T1000 (cell line): ENCODE measurements around the gene RNF11.

ENCODE experiments used
- DNase-seq: peaks from one replicate; lab custom pipeline; 2025; ENCODE audit warnings: mixed read lengths; lab: John Stamatoyannopoulos, UW

The RNF11 gene

DNA sequence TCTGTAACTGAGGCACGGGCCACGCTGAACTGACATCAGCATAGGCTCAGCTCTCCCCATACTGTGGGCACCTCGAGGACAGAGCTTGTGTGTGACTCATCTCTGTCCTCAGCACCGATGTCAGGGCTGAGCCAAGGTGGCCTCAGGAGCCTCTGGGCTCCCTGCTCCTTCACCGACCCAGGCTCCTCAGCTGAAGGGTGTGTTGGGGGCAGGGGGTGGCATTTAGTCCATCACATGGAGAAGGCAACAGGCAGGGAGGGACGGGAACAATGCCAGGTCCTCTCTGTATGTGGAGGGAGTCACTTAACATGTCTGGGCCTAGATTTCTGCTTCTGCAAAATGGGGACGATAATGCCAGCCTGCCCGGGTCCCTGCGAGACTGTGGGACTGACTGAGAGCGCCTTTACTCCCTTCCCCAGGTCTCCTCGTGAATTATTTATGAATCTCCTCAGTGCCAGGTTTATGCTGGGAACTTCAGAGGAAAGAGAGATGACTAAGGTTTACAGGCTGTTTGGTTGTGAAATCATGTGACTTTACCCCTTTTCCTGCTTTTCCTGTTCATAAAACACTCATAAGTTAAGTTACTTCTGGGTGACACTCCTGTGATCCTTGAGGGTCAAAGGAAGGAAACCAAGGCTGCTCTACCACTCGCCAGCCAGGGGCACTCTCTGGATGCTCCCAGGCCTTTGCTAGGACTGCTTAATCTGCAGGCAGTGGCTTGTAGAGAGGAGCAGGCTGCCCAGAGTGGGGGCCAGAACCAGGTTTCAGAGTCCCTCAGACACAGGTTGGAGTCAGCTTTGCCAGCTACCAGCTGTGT lies 78.1 kb downstream of the RNF11 start:
- DNase-seq = no peak

DNA sequence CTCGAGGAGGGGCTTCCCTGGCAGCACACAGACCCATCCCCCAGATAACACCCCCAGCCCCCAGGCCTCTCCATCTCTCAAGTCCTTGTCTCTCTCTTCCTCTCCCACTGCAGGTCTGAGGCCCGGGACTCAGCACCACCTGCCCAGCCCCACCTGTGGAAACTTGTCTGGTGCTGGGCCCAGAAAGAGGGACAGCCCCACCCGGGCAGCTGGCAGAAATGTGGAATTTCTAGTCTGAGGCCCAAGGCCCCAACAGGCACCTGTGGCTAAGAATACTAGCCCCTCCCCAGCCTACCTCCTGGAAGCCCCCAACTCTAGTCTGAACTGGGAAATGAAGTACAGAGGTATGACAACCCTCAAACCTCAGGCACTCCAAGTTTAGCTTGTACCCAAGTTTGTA lies 78.9 kb downstream of the RNF11 start:
- DNase-seq = no peak

DNA sequence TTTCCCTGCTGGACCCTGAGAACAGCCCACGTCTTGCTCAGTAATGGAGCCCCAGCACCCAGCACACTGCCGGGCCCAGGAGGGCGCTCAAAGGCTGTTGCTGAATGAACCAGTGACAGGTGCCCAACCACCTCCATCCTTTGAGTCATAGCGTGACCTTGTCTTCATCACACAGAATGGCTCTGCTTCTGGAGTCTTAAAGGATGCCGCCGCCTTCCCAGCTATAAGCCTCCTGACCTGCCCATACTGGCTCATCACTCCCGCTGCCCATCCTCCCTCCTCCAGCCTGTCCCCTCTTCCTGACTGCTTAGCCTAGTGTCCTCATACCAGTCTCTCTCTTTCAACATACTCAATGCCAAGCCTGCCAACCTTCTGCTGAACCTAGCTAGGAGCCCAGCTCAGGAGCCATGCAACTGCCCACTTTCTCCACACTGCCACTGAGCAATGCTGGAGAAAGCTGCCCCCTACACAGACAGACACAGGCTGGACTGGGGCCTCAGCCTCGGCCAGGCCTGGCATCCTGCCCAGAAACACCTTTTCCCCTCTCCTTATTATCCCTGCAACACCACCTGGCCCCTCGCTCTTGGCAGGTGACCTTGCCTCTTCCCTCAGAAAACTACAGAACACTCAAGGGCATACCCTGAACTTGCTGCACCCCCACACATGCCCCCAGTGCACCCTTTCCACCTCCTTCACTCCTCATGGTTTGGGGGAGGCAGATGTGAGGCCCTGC lies 80.2 kb downstream of the RNF11 start:
- DNase-seq = no peak

DNA sequence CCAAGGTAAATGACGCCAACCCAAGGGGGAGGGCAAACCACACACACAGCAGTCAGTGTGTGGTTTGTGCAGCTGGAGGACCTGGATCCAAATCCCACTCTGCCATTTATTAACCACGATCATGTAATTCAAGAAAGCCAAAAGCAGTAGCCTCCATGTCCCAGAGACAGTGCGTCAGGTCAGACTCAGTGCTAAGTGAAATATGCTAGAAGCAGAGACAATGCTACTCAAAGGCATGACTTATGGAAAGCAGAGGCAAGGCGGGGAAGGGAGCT lies 80.7 kb downstream of the RNF11 start:
- no peak for DNase-seq

DNA sequence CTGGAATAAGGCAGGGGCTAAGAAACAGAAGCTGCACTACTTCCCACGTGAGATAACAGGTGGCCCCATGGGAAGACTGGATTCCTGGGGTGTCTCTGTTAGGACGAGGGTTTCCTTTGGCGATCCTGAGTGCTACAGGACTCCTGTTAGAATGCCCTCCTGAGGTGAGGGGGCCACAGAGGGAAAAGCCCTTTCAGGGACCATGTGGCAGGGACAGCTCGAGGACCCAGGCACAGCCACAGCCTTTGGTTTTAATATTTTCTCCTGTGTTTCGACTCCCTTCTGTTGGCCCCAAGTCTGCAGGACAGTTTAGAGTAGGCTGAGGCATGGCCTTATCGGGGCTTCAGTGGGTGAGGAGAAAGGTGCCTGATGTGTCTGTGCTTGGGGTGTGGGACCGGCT lies 81.7 kb downstream of the RNF11 start:
- DNase-seq = no peak

DNA sequence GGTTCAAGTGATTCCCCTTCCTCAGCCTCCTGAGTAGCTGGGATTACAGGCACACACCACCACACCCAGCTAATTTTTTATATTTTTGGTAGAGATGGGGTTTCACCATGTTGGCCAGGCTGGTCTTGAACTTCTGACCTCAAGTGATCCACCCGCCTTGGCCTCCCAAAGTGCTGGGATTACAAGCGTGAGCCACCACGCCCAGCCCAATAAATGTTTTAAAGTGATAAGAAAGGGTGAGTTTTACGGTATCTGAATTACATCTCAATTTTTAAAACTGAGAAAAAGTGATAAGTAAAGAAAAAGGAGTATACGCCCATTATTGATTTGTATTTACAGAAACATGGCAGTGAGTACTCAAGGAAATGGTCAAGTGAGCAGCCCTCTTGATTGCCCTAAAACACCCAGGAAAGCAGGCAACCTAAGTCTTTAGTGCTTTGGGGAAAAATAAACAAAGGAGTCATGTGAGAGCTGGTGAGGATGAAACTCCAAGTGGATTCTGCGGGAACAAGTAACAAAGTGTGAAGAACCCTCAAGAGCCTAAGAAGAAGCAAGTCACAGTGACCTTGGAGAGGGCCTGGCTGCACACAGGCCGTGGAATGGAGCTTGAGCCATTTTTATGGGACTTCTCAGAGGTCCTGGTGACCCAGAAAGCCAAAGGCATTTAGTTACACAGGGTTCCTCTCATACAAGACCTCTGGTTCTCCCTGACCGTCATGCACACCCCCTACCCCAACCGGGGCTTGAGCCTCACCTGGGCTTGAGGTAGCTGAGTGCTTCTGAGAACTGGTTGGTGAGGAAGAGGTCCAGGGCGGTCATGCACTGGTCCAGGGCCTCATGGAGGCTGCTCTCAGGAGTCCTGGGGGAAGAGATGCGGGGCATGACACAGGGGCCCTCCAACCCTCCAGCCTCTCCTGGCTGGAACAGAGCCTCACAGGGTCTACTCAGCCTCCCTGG lies 85.2 kb downstream of the RNF11 start:
- no peak for DNase-seq

DNA sequence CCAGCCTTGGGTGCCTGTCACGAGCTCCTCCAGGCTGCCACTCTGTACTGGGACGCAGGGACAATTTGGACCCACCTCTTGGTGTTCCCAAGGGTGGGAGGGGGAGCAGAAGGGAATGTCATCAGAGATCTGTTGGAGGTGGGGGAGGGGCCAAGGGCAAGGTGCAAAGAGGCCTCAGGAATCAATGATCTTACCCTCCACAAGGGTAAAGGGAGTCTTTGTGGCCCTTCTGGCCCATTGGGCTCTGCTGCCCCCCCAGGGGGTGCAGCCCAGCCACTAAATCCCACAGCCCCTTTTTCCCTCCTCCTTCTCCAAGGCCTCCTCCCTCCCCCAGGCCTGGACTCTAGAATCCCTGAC lies 85.8 kb downstream of the RNF11 start:
- no peak for DNase-seq

DNA sequence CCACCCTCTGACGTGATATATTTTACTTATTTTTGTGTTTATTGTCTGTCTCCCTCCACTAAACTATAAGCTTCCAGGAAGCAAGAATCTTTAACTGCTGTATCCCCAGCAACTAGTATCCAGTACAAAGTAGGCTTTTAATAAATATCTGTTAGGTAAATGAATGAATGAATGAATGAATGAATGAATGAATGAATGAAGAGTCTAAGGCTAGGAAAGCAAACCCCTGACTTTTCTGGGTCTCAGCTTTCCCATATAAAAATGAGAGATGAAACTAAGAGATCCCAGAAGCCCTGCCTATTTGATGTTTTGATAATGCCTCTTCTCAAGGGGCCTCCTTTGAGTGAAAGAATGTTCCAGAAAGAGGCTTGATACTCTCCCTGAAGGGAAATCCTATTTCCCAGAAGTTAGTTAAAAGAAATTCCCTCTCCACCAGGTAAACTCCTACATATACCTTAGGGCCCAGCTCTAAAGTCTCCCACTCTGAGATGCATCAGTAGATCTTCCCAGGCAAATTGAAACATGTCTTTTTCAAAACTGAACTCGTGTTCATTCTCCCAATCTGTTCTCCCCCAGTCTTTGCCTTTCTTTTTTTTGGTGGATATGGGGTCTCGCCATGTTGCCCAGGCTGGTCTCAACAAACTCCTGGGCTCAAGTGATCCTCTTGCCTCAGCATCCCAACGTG lies 86.5 kb downstream of the RNF11 start:
- no peak for DNase-seq
